Effector memory CD4-positive, alpha-beta T cell (primary cell): ENCODE results near the gene ACP2.

ENCODE experiments used
- DNase-seq, 3 donors: peaks; one replicate each; pipeline ENCODE4 v3.0.0-alpha.2; 2020
- H3K27ac ChIP-seq: 2 replicates; pipeline ENCODE4 v1.7.0; 2013; ENCODE audit warnings: mild to moderate bottlenecking, low read length, moderate library complexity; ENCODE audit not compliant: insufficient read depth, poor library complexity, severe bottlenecking
- H3K27me3 ChIP-seq: replicated peaks from 2 replicates; pipeline ENCODE4 v1.7.0; 2013; ENCODE audit warnings: mild to moderate bottlenecking, low read length; ENCODE audit not compliant: insufficient read depth, control insufficient read depth, poor library complexity, severe bottlenecking
- H3K36me3 ChIP-seq: 2 replicates; pipeline ENCODE4 v1.7.0; 2013; ENCODE audit warnings: mild to moderate bottlenecking, low read length, moderate library complexity; ENCODE audit not compliant: control insufficient read depth, insufficient read depth
- H3K4me1 ChIP-seq: 2 replicates; pipeline ENCODE4 v1.7.0; 2013; ENCODE audit warnings: low read length, mild to moderate bottlenecking; ENCODE audit not compliant: control insufficient read depth, insufficient read depth, poor library complexity, severe bottlenecking
- H3K4me3 ChIP-seq: 2 replicates; pipeline ENCODE4 v1.7.0; 2013; ENCODE audit warnings: low read length, low read depth, mild to moderate bottlenecking; ENCODE audit not compliant: insufficient read depth, poor library complexity, severe bottlenecking
- H3K9me3 ChIP-seq: 2 replicates; pipeline ENCODE4 v1.7.0; 2013; ENCODE audit warnings: mild to moderate bottlenecking, low read length, moderate library complexity; ENCODE audit not compliant: control insufficient read depth

Gene ACP2

DNA sequence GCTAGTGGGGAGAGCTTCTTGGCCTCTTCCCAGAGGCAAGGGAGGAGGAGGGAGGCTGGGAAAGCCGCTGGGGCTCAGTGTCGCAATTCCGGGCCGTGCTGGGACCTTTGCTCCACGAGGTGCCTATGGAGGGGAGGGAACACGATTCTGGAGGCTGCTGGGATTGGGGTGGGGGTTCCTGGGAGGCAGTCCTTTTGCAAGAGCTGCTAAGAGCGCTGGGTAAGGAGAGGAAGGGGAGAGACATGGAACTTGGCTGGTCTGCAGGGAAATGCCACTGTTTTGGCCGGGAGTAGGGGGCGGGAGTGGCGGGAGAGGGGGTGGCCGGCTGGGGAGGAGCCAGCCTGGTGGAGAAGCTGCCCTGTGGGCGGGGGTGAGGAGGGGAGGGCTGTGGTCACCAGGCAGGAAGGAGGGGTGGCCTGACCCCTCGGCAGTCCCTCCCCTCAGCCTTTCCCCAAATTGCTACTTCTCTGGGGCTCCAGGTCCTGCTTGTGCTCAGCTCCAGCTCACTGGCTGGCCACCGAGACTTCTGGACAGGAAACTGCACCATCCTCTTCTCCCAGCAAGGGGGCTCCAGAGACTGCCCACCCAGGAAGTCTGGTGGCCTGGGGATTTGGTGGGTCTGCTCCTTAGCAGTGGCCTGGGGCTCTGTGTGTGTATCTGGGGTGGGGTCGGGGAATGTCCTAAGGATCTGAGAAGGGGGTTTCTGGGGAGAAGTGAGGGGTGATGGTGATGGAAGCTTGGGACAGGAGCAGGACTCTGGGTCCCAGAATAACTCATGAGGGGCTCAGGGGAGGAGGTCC is 9.1 kb upstream of the ACP2 start, which contains the start of gene NR1H3:
Gene NR1H3, plus strand, starts transcription at position 480 of the 800 bp plus-strand sequence. CDS start 1,221 bp downstream, outside the sequence.
- no peak for DNase-seq
- Histone ChIP-seq H3K27ac (no peak within 1 kb of the TSS), H3K27me3 (no peaks in the 10 kb centered on the region), H3K9me3 (no peaks in the 10 kb centered on the region), H3K4me3 (no peak within 1 kb of the TSS), H3K36me3 (no peaks in the 10 kb centered on the region), H3K4me1 (peaks cover 3% of the 10 kb centered on the region)

DNA sequence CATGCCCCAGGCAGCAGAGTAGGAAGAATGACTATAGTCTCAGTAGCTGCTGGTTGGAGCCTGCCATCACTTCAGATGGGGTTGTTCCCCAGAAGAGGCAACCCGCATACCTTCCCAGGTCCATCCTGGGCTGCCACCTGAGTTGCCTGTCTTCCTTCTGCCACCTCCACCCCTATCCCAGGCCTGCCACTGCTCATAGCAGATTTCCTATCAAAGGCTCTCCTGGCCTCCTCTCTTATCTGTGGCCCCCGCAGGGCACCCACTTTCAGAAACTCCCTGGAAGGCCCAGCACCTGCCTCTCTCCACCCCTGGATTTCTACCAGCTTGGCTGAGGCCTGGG is 8.5 kb upstream of the ACP2 start:
- Histone ChIP-seq H3K4me3 (no peak overlapping the region), H3K27ac (no peak overlapping the region), H3K36me3 (no peaks in the 10 kb centered on the region), H3K27me3 (no peaks in the 10 kb centered on the region), H3K4me1 (peaks cover 3% of the 10 kb centered on the region), H3K9me3 (no peaks in the 10 kb centered on the region)
- DNase-seq, result no peak

DNA sequence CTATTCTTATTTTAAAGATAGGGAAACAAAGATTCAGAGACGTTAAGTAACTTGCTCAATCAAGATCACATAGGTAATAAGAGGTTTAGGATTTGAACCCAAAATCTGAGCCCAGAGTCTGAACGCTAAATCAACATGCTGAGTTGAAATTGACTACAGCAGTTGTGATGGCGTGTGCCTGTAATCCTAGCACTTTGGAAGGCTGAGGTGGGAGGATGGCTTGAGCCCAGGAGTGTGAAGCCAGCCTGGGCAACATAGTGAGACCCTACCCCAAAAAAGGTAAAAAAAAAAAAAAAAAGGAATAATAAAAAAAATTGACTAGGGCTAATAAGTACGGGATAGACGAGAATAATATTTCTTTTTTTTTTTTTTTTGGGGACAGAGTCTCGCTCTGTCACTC is 7.8 kb upstream of the ACP2 start:
- H3K4me1 ChIP-seq, result peaks cover 3% of the 10 kb centered on the region
- no peaks in the 10 kb centered on the region for H3K36me3 ChIP-seq
- H3K9me3 ChIP-seq, result no peaks in the 10 kb centered on the region
- H3K27me3 ChIP-seq, result no peaks in the 10 kb centered on the region
- H3K27ac ChIP-seq, result no peak overlapping the region
- DNase-seq, result no peak
- H3K4me3 ChIP-seq, result no peak overlapping the region

DNA sequence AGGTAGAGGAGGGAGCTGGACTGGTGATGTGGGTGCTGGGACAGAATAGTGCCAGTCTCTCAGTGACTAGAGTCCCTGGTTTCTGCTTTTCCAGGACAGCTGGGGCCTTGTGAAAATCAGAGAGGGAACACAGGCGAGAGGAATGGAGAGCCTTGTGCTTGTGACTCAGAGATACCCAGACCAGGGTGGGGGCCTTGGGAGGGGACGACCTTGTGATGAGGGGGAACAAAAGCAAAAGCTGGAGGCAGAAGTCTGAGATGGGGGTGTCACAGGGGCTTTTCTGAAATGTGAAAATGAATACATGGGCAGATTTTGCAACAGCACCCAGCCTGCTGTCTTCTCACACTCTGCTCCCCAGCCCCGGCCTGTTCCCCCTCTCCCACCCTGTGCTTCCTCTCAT is 5.8 kb upstream of the ACP2 start:
- no peak overlapping the region for H3K27ac ChIP-seq
- no peak overlapping the region for H3K4me3 ChIP-seq
- H3K36me3 ChIP-seq, result no peaks in the 10 kb centered on the region
- DNase-seq, result no peak
- no peaks in the 10 kb centered on the region for H3K27me3 ChIP-seq
- H3K9me3 ChIP-seq, result no peaks in the 10 kb centered on the region
- H3K4me1 ChIP-seq, result peaks cover 2% of the 10 kb centered on the region

DNA sequence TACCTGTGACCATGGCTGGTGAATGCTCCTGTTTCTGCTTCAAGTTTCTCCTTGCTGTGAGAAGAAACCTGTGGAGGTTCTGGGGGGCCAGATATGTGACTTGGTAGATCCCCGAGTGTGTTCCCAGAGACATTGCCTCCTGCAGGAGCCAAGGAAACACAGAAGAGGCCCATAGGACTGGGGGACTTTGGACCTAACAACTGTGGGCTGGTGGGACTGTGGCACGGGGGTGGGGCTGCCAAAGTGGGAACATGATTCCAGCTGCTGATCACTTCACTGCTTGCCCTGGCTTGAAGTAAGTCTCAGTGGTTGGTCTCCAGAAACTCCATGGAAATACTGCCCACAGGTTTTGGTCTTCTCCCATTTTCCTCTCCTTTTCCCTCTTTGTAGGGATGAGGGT is 5.0 kb upstream of the ACP2 start:
- H3K9me3 ChIP-seq, result no peaks in the 10 kb centered on the region
- no peaks in the 10 kb centered on the region for H3K36me3 ChIP-seq
- no peak for DNase-seq
- H3K27me3 ChIP-seq, result no peaks in the 10 kb centered on the region
- no peak overlapping the region for H3K4me3 ChIP-seq
- H3K4me1 ChIP-seq, result peaks cover 4% of the 10 kb centered on the region
- H3K27ac ChIP-seq, result no peak overlapping the region

DNA sequence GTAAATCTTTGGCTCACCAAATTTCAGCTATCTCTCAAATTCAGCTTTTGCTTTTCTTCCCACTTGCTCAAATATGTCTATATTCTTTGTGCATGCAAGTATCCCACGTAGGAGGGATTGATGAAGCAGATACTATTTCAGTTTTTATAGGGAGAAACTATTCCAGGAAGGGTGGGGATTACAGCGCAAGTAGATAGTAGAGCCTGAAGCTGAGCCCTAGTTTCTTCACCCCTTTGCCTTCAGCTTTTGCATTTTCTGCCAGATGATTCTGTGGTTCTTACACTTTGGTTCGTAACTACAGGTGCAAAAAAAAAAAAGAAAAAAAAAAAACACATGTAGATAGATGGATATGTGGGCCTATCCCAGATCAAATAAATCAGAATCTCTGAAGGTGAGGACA is 3.1 kb upstream of the ACP2 start:
- Histone ChIP-seq H3K27me3 (no peaks in the 10 kb centered on the region), H3K27ac (no peak overlapping the region), H3K4me1 (peaks cover 11% of the 10 kb centered on the region), H3K4me3 (no peak overlapping the region), H3K9me3 (no peaks in the 10 kb centered on the region), H3K36me3 (no peaks in the 10 kb centered on the region)
- no peak for DNase-seq

DNA sequence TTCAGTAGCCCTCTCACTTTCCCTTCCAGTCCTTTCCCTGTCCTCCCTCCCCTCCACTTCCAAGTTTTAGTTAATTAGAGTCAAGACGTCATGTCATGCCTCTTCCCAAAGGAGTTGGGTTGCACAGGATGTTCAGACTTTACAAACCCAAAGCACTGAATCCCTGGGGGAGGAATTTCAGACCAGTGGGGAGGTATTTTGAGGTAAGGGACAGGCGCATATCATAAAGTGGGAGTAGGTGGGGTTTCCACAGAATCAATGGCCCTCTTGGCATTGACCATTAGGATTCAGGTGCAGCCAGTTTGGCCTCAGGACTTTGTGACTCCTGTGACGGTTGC is 733 bp upstream of the ACP2 start:
- no peaks in the 10 kb centered on the region for H3K9me3 ChIP-seq
- peaks cover 11% of the 10 kb centered on the region for H3K4me1 ChIP-seq
- H3K36me3 ChIP-seq, result peaks cover 18% of the 10 kb centered on the region
- no peaks in the 10 kb centered on the region for H3K27me3 ChIP-seq
- DNase-seq, result no peak
- peak overlapping the region; percentile 99 for H3K4me3 ChIP-seq
- H3K27ac ChIP-seq, result peak overlapping the region; percentile 91

DNA sequence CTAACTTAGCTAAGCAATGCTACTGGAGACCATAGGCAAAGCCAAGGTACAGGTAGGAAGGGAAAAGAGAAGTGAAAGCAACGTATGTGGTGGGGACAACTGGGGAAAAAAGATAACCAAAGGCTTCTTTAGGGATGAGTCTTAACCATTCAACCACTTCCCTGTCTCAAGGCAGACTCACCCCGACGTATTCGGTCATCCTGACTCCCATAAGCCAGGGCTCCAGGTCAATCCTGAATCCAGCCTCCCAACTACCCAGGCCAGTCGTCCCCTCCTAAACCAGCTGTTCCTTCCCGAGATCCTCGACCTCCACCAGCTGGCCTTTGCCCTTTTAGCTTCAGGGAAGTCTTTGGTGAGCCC is 330 bp downstream of the ACP2 start:
- peaks cover 11% of the 10 kb centered on the region for H3K4me1 ChIP-seq
- H3K9me3 ChIP-seq, result no peaks in the 10 kb centered on the region
- H3K27me3 ChIP-seq, result no peaks in the 10 kb centered on the region
- no peak for DNase-seq
- peaks cover 24% of the 10 kb centered on the region for H3K36me3 ChIP-seq
- peak overlapping the region; percentile 99 for H3K4me3 ChIP-seq
- H3K27ac ChIP-seq, result peak overlapping the region; percentile 91

DNA sequence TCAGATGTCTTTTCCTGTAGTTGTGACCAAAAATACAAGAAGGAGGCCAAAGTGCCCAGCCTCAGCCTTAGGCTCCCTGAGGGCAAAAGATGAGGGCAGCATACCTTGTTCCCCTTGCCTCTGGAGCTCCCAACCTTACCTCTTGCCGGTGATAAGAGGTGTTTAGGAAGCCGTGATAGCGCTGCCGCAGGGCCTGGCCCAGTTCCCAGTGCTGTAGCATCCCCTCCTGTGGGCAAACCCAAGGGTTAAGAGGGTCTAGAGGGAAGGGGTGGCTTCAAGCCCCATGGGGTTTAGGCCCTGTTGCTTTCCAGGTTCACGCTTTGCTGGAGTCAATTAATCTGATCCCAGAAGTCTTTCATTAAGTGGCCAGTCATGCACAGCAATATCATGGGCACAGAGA is 1.1 kb downstream of the ACP2 start:
- H3K9me3 ChIP-seq, result no peaks in the 10 kb centered on the region
- H3K4me3 ChIP-seq, result no peak overlapping the region
- peaks cover 11% of the 10 kb centered on the region for H3K4me1 ChIP-seq
- no peaks in the 10 kb centered on the region for H3K27me3 ChIP-seq
- DNase-seq, result no peak
- peaks cover 32% of the 10 kb centered on the region for H3K36me3 ChIP-seq
- H3K27ac ChIP-seq, result no peak overlapping the region

DNA sequence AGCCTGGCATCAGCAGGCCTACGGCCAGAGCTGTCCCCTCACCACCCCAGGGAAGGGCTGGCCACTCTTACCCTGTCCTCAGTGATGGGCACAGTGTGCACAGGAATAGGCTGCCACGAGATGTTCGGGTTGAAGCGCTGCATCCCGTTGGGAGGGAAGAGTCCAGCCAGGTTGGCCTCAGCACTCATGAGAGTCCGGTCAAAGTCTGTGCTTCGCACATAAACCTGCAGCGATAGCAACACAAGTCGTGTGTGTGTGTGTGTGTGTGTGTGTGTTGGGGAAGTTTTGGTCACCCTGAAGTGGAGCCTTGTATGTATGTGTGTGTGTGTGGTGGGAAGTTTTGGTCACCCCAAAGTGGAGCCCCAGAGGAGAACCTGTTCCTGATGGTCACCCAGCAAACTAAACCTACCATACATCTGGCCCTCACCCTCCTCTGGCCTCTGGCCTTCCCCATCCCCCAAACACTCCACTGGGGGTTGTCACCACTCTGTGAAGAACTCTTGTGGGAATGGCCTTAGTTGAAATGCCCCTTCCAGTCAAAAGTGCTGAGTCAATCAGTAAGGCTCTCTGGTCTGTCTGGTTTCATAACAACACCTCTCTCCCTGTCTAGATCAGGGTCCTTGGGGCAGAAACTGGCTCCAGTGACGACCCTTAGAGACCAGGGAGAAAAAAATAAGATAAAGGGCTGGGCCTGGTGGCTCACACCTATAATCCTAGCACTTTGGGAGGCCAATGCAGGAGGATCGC is 2.8 kb downstream of the ACP2 start:
- Histone ChIP-seq H3K4me1 (peaks cover 11% of the 10 kb centered on the region), H3K36me3 (peaks cover 43% of the 10 kb centered on the region), H3K27ac (no peak overlapping the region), H3K4me3 (no peak overlapping the region), H3K9me3 (no peaks in the 10 kb centered on the region), H3K27me3 (no peaks in the 10 kb centered on the region)
- DNase-seq, result no peak
